Transverse colon (tissue), 4 donors: Measurements from ENCODE around the gene DRD2. TPM values are rescaled to one million over a fixed set of nuclear protein-coding genes. Genes with fewer than 3 reads are reported as not detected.

Experiments used
- DNase-seq: peaks from one replicate; pipeline ENCODE4 v3.0.0-alpha.2; 2019
- H3K27ac ChIP-seq, 4 donors: fragments of 200-600 bp; sonication (generic); 2 replicates each; pipeline ENCODE4 v1.5.1; 2016 to 2018; ENCODE audit warnings: inconsistent platforms in 4 of 4
- H3K27me3 ChIP-seq: fragments of 200-600 bp; sonication (generic); 2 replicates; pipeline ENCODE4 v1.5.1; 2017; ENCODE audit warnings: inconsistent platforms
- H3K36me3 ChIP-seq, 4 donors: fragments of 200-600 bp; sonication (generic); 2 replicates each; pipeline ENCODE4 v1.5.1; 2017 to 2019; ENCODE audit warnings: inconsistent platforms in 4 of 4
- H3K4me1 ChIP-seq, 4 donors: fragments of 200-600 bp; sonication (generic); 2 replicates each; pipeline ENCODE4 v1.5.1; 2017 to 2020; ENCODE audit warnings: inconsistent platforms in 4 of 4
- H3K4me3 ChIP-seq, 4 donors: fragments of 200-600 bp; sonication (generic); 1 replicate in 1 of 4; 2 replicates in 3 of 4; pipeline versions ENCODE4 v1.5.1 to v1.6.1; 2017 to 2019; ENCODE audit warnings: inconsistent platforms in 4 of 4
- H3K9me3 ChIP-seq, 2 donors: fragments of 200-600 bp; sonication (generic); 2 replicates each; pipeline ENCODE4 v1.5.1; 2017 to 2019; ENCODE audit warnings: inconsistent platforms in 2 of 2
- EP300 ChIP-seq: sonication (generic); formaldehyde crosslinking; IDR thresholded peaks from one replicate; pipeline ENCODE4 v1.6.1; 2017; ENCODE audit warnings: antibody characterized with exemption, low read depth
- POLR2A ChIP-seq: fragments of 450-650 bp; IDR thresholded peaks from one replicate; pipeline ENCODE4 v1.6.1; 2016; ENCODE audit warnings: antibody characterized with exemption, mild to moderate bottlenecking, moderate library complexity
- POLR2AphosphoS5 ChIP-seq, 3 donors: sonication (generic); formaldehyde crosslinking; IDR thresholded peaks; one replicate each; pipeline ENCODE4 v1.6.1; 2016; ENCODE audit warnings: antibody characterized with exemption in 3 of 3
- WGBS, 2 donors: methylation state at CpG; one replicate each; pipeline ENCODE4 v1.1.5; 2018; ENCODE audit warnings: low coverage in 1 of 2; 5-methylcytosine and 5-hydroxymethylcytosine counted together
- in situ Hi-C, 4 donors: fragments of 200-750 bp; cut with MboI; loops; one replicate each; pipeline versions ENCODE4 v1.15.0 to v1.15.1; 2017; ENCODE audit warnings: low sequenced_read_pairs in 3 of 4, low pct_ligation_motif_present in 1 of 4, low pct_unique_long_range_greater_than_20kb in 1 of 4
- intact Hi-C: fragments of 100-400 bp; cut with DNase I; formaldehyde crosslinking; loops from one replicate; pipeline ENCODE4 v1.15.1; 2023; ENCODE audit warnings: low total_unique reads
- total RNA-seq, 4 donors: library from RNA; depleted of rRNA; stranded (reverse); fragments of >200 nt; gene quantifications; one replicate each; pipeline ENCODE4 v1.1.0, GENCODE V29; 2016
- TF ChIP-seq, protein P1 (sequence below), 5 experiments: fragments of 200-600 bp in 3 of 5; fragments of 450-650 bp in 2 of 5; sonication (generic) in 3 of 5; IDR thresholded peaks; 1 replicate in 2 of 5; 2 replicates in 3 of 5; pipeline ENCODE4 v1.5.1; 2016 to 2017; ENCODE audit warnings: antibody characterized with exemption in 5 of 5, inconsistent platforms in 3 of 5, mild to moderate bottlenecking in 2 of 5, moderate library complexity in 1 of 5

Gene DRD2
- total RNA-seq, 4 donors from 2014 or later: 0.16 to 0.40 TPM; not detected in 2

DNA sequence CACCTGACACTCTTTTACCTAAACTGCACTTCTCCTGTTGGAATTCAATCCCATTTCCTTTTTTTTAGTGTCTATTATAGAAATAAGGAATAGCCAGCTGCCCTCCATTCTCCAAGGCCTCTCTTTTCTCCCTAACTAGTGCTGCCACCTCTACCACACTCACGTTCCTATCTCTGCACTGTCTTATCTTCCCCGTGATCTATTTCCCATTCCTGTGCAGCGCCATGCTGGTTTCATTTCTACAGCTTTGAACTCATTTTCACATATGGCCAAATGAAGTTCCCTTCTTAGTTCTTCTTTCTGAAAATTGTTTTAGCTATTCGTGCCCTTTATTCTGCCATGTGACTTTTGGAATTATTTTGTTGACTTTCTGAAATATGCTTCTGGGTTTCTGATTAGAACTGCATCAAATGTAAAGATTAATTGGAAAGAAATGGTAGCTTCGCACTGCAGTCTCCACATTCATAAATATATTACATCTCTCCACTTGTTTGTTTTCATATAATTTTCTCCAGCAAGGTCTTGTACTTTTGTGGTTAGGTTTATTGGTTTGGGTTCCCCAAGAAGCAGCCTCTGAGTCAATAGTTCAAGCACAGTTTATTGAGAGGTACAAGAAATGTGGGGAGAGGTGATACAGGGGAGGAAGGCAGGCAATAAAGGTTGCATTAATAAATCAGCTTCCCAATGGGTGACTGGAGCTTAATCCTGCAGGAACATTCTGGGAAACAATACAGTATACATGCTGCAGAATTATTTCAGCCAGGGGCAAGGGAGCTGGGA is 43.7 kb upstream of the DRD2 start:
- intact Hi-C loops (no loop called here), in situ Hi-C loops (no loop called here)
- Histone ChIP-seq H3K4me1 (no peaks in the 10 kb centered on the region), H3K4me3 (no peak overlapping the region), H3K36me3 (no peaks in the 10 kb centered on the region), H3K27me3 (no peaks in the 10 kb centered on the region), H3K27ac (no peak overlapping the region), H3K9me3 (no peaks in the 10 kb centered on the region)
- 76 to 79% methylated on average over 5 of the region's 5 CpGs for WGBS, 2 donors
- no peak for DNase-seq
- no peak for TF ChIP-seq EP300
- TF ChIP-seq POLR2A: no peak
- TF ChIP-seq POLR2AphosphoS5 (IDR thresholded peaks at IDR 0.05): no peak
- TF ChIP-seq, protein P1, sequence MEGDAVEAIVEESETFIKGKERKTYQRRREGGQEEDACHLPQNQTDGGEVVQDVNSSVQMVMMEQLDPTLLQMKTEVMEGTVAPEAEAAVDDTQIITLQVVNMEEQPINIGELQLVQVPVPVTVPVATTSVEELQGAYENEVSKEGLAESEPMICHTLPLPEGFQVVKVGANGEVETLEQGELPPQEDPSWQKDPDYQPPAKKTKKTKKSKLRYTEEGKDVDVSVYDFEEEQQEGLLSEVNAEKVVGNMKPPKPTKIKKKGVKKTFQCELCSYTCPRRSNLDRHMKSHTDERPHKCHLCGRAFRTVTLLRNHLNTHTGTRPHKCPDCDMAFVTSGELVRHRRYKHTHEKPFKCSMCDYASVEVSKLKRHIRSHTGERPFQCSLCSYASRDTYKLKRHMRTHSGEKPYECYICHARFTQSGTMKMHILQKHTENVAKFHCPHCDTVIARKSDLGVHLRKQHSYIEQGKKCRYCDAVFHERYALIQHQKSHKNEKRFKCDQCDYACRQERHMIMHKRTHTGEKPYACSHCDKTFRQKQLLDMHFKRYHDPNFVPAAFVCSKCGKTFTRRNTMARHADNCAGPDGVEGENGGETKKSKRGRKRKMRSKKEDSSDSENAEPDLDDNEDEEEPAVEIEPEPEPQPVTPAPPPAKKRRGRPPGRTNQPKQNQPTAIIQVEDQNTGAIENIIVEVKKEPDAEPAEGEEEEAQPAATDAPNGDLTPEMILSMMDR (IDR thresholded peaks at IDR 0.05): no peak

DNA sequence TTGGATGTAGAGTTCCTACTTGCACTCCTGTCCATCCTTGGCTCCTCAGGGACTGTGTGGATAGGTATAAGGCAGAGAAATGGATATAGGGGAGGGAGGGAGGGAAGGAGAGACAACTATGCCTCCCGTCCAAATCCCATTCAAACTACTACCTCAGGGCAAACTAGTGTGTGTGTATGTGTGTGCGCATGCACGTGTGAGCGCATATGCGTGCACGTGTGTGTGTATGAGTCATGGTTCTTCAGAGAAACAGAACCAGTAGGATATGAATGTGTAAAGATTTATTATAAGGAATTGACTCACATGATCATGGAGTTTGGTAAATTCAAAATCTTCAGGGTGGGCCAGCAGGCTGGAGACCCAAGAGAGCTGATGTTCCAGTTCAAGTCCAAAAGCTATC is 42.2 kb upstream of the DRD2 start:
- in situ Hi-C loops: no loop called here
- 93 to 95% methylated on average over 6 of the region's 6 CpGs for WGBS, 2 donors
- Histone ChIP-seq H3K9me3 (no peaks in the 10 kb centered on the region), H3K36me3 (no peaks in the 10 kb centered on the region), H3K27ac (no peak overlapping the region), H3K4me3 (no peak overlapping the region), H3K4me1 (no peaks in the 10 kb centered on the region), H3K27me3 (no peaks in the 10 kb centered on the region)
- TF ChIP-seq, protein P1 (IDR thresholded peaks at IDR 0.05): no peak
- intact Hi-C loops: no loop called here
- DNase-seq: no peak

DNA sequence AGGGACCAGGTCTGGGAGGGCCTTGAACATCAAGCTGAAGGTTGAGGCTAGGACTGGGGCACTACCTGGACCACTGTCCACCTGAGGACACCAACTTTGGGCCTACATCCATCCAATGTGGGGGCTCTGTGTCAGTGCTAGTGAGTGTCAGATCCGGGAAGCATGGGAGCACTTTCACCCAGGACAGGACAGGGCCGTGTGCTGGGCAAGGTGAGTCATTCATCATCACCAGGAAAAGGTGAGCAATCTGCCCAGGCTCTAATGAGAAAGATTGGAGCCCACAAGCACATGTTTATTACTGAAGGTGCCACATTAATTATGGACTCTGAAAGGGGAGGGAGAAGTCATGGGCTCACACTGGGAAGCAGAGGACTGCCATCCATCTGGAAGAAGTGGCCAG is 39.7 kb upstream of the DRD2 start:
- H3K27ac ChIP-seq: no peak overlapping the region
- no peaks in the 10 kb centered on the region for H3K4me1 ChIP-seq
- H3K4me3 ChIP-seq: no peak overlapping the region
- TF ChIP-seq, protein P1 (IDR thresholded peaks at IDR 0.05): no peak
- TF ChIP-seq EP300 (no peak), POLR2AphosphoS5 (IDR thresholded peaks at IDR 0.05) (no peak), POLR2A (no peak)
- no peak for DNase-seq
- H3K9me3 ChIP-seq: no peaks in the 10 kb centered on the region
- H3K36me3 ChIP-seq: no peaks in the 10 kb centered on the region
- H3K27me3 ChIP-seq: no peaks in the 10 kb centered on the region
- WGBS, 2 donors: 70% methylated on average over 2 of the region's 2 CpGs; no CpG with 5 or more reads in 1 of the 2 donors
- intact Hi-C loops: no loop called here
- in situ Hi-C loops: no loop called here

DNA sequence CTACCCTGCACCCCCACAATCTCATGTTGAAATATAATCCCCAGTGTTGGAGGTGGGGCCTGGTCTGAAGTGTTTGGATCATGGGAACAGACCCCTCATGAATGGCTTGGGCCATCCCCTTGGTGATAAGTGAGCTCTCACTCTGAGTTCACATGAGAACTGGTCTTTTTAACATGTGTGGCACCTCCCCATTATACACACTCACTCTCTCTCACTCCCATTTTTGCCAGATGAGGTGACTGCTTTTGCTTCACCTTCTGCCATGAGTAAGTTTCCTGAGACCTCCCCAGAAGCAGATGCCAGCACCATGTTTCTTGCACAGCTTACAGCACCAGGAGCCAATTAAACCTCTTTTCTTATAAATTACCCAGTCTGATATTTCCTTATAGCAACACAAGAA is 32.1 kb upstream of the DRD2 start:
- no peaks in the 10 kb centered on the region for H3K36me3 ChIP-seq
- H3K4me3 ChIP-seq: no peak overlapping the region
- no peak for DNase-seq
- no peak for TF ChIP-seq POLR2AphosphoS5 (IDR thresholded peaks at IDR 0.05)
- TF ChIP-seq, protein P1 (IDR thresholded peaks at IDR 0.05): no peak
- no peak for TF ChIP-seq POLR2A
- no peak for TF ChIP-seq EP300
- in situ Hi-C loops (no loop called here), intact Hi-C loops (no loop called here)
- no peaks in the 10 kb centered on the region for H3K27me3 ChIP-seq
- H3K4me1 ChIP-seq: no peaks in the 10 kb centered on the region
- H3K27ac ChIP-seq: no peak overlapping the region
- no peaks in the 10 kb centered on the region for H3K9me3 ChIP-seq
